Fibroblast of the aortic adventitia (primary cell): ENCODE data around the gene DSCAML1. TPM values are rescaled to one million over a fixed set of nuclear protein-coding genes. Genes with fewer than 3 reads are reported as not detected.

Source experiments
- DNase-seq: peaks from one replicate; pipeline ENCODE4 v3.0.0-alpha.2; 2010; ENCODE audit warnings: low read depth
- H3K4me3 ChIP-seq: 2 replicates; pipeline ENCODE4 v1.5.1; 2011; ENCODE audit warnings: low read depth, mild to moderate bottlenecking, control low read depth, low read length, moderate library complexity
- CTCF ChIP-seq: IDR thresholded peaks from 2 replicates; pipeline ENCODE4 v1.5.1; 2011; ENCODE audit warnings: mild to moderate bottlenecking, low read length, control low read depth, inconsistent platforms; ENCODE audit not compliant: insufficient read depth
- total RNA-seq: library from RNA; depleted of rRNA; stranded (reverse); fragments of >200 nt; gene quantifications from 2 replicates; pipeline ENCODE4 v1.2.3, GENCODE V29; 2012; ENCODE audit warnings: low replicate concordance

Gene DSCAML1
- total RNA-seq, 1 donor = not detected

- TF ChIP-seq CTCF = no peak
- no peak for DNase-seq
Observed at GRCh38 chr11:117481885-117482284, 315.1 kb downstream of the DSCAML1 start.

DNA sequence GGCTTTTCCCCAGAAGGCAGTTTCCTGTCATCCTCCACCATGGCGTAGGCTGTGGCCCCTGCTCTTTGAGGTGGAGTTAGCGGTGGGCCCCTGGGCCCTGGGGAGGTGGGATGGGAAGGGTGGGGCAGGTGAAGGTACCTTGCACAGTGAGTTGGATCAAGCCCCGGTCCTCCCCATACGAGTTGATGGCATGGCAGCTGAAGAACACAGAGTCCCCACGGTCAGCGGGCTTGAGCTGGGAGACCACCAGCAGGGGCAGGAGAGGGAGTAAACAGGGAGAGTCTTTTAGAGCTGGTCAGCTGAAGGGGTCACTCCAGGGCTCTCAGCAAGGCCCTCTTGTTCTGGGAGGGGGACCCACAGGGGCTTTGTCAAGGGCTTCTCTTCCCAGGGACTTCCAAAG is 316.0 kb downstream of the DSCAML1 start:
- no peak for DNase-seq
- no peak for TF ChIP-seq CTCF
- no peak overlapping the region for H3K4me3 ChIP-seq

More at GRCh38 chr11:117481885-117482284, 315.1 kb downstream of the DSCAML1 start:
- no peak overlapping the region for H3K4me3 ChIP-seq

- no peak for DNase-seq
- H3K4me3 ChIP-seq = no peak overlapping the region
- TF ChIP-seq CTCF = no peak
Observed at GRCh38 chr11:117480221-117480620, 316.8 kb downstream of the DSCAML1 start.

- no peak overlapping the region for H3K4me3 ChIP-seq
- no peak for DNase-seq
- no peak for TF ChIP-seq CTCF
Observed at GRCh38 chr11:117479372-117479771, 317.6 kb downstream of the DSCAML1 start.

DNA sequence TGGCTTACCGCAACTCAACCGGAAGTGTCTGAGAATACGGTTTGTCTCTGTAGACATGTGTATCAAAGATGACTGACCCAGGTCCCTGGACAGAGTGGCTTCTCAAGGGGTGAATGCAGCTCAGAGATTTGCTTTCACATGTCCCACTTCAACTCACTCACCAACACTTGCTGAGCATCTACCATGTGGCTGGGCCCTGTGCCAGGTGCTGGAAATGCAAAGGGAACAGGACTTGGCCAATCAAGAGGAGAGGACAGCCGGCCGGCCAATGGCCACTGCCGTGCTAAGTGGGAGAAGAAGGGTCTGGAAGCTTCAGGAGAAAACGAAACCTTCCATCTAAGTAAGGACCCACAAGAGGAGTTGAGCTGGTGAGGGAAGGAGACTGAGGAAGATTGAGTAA is 318.1 kb downstream of the DSCAML1 start:
- H3K4me3 ChIP-seq = no peak overlapping the region
- DNase-seq = no peak
- TF ChIP-seq CTCF = no peak

DNA sequence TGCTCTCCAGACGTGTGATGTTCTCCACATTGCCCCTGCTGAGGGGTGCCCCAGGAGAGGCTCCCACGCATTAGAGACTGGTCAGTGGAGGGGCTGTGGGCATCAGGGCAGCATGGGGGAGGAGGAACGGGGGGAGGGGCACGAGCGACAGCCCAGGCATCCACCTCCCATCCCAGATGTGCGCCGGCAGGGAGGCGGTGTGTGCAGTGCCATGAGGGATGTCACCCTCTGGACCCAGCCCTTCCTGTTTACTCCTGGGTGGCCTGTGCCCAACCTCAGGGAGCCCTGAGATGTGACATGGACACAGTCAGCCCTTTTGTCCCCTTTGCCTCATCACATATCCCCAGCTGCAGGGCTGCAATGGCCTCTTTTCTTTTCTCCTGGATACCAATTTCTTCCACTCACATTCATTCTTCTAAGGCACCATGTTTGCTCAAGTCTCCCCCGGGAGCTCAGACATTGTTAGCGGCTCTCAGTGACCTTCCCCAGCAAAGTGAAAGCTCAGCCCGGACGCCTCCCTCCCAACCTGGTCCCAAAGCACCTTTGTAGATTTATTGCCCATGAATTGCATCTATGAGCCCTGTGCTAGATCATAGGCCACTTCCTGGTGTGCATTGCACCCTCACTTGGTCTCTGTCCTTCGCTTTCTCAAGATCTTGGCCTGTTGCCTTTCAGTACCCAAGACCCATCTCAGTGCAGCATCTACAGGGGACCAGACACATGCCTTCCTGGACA is 318.7 kb downstream of the DSCAML1 start:
- no peak for TF ChIP-seq CTCF
- no peak overlapping the region for H3K4me3 ChIP-seq
- DNase-seq = no peak

DNA sequence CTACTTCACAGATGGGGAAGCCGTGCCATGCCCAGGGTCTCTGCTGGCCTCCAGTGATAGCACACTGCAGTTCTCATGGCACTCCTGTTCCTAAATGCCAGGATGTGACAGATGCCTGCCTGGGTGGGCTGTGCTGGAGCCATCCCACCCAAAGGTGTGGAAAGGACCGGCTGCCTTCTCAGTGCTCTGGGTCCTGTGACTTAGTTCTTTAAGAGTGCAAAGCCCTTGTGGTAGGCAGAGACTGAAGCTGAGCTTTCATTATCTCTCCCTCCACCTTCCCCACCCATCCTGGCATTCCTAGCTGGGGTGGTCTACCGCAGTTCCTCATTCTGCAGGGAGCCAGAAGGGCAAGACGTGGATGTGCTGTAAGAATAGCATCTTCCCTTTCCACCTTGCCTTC is 319.3 kb downstream of the DSCAML1 start:
- no peak for DNase-seq
- no peak overlapping the region for H3K4me3 ChIP-seq
- TF ChIP-seq CTCF = no peak
